ENCODE measurements around the gene PARP12.

DNA sequence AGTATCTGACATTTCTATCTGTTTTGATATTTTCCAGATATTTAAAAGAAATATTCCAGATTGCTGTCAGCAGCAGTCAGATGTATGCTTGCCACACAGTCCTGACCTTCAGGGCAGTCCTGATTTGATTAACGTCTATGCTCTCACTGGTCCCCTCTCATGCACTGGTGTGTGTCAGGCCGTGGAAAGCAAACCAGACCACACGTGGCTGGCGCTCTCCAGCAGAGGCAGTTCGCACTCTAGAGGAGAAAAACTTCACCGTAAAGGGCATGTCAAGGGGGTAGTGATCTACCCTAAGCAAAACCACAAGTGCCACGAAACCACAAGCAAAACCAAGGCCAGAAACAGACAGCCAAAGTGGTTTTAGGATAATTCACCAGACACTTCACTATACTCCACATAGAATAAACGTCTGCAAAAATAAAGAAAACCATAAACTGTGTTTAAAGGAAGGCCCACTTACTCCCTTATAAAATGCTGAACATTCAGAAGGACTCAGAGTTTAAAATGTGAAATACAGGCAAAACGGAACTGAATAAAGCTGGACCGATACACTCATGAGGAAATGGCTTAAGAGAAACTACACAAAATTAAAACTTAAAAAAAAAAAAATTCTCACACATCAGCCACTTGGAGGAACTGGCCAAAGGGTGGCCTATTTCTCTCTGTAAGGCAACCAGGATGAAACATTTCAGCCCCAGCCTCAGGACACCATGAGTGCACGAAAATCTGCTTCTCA, 26.4 kb downstream of the PARP12 start:
- no peak for TF ChIP-seq REST (IDR thresholded peaks at IDR 0.05; ENCODE audit: insufficient read depth in 1 of 2, low read depth in 2 of 2, low read length in 2 of 2)
- no peak for TF ChIP-seq TAF1 (IDR thresholded peaks at IDR 0.05; ENCODE audit: borderline replicate concordance, insufficient read depth, low read length)
- no peak for TF ChIP-seq POLR2AphosphoS5 (IDR thresholded peaks at IDR 0.05; ENCODE audit: low read depth, low read length)
- no peak for TF ChIP-seq SIN3A (IDR thresholded peaks at IDR 0.05; ENCODE audit: borderline replicate concordance, insufficient read depth, low read length)

Measured in PFSK-1 (cell line).